OCI-LY7 (cell line): ENCODE data around the gene CCDC85A.

Source experiments
- CTCF ChIP-seq: fragments of 200-600 bp; sonication (generic); conservative IDR thresholded peaks from 2 replicates; pipeline ENCODE4 v1.5.1; 2014; ENCODE audit warnings: mild to moderate bottlenecking, antibody characterized with exemption, low read length, moderate library complexity, mixed read lengths
- EZH2phosphoT487 ChIP-seq: fragments of 200-600 bp; sonication (generic); IDR thresholded peaks from 2 replicates; pipeline ENCODE4 v1.6.1; 2018; ENCODE audit warnings: low read depth, borderline replicate concordance, mild to moderate bottlenecking, mixed run types, antibody characterized with exemption, low read length, moderate library complexity, mixed read lengths

DNA sequence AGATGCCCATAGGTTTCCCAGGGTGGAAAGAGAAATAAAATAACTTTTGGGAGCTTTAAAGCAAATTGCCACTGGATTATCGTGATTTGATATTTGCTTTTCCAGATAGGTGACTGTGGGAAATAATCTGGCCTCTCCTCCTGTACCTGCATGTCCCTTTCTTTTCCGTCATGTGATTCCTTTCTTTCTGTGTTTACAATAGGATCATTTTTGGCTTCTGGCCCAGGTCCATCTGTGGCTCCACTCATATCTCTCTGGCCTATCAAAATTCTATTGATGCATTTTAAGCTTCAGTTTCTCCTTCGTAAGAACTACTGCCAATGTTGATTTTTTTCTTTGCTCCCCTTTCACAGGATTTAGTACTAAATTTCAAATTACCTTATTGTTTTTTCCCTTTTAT is 153.6 kb downstream of the CCDC85A start:
- TF ChIP-seq CTCF (no peak), EZH2phosphoT487 (no peak)
